ENCODE data around the gene NPB. TPM values are rescaled to one million over a fixed set of nuclear protein-coding genes. Genes with fewer than 3 reads are reported as not detected.

NPB gene
- total and polyA plus RNA-seq, 2 of the 8 experiments (the other 6 are each of a cell fraction or from before 2014, with no cell fraction given) = 1.5 to 2.5 TPM

DNA sequence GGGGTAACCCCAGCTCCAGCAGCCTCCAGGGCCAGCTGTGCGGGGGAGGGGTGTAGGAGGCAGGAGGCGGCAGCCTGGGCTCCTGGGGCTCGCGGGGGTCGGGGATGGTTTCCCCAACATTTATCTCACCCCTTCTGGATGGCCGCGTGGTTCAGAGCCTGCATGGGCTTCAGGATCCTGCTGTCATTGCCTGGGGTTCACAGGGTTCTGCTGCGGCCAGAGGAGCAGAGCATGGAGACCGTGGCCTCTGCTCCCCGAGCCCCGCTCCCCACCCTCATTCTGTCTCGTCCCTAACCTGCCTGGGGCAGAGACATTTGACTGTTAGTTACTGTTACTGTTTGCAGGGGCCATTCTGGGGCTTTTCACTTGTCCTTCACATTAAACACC, 40.1 kb downstream of the NPB start:
- H4K5ac ChIP-seq (ENCODE audit: insufficient read length, low read depth, low read length) = no peak overlapping the region
- H3K23ac ChIP-seq (ENCODE audit: insufficient read length) = no peak overlapping the region
- H3K4ac ChIP-seq (replicated peaks; ENCODE audit: insufficient read length, low read depth, low read length) = peak overlapping the region; percentile 21
- no peak overlapping the region for H3K56ac ChIP-seq (replicated peaks; ENCODE audit: insufficient read length, low read depth, low read length)
- H3K9ac ChIP-seq (replicated peaks in 1 of 4; ENCODE audit: extremely low read depth in 1 of 4, low read depth in 3 of 4, low read length in 3 of 4) = no peak overlapping the region
- H3K14ac ChIP-seq (ENCODE audit: insufficient read length) = no peak overlapping the region
- WGBS, 2 experiments (ENCODE audit: extremely low coverage in 1 of 2, insufficient coverage in 1 of 2, insufficient read length in 1 of 2, insufficient replicate concordance in 2 of 2, low coverage in 1 of 2, low lambda C conversion rate in 2 of 2, missing lambda C conversion rate in 1 of 2) = 63% methylated on average over 8 of the region's 12 CpGs; no CpG with 5 or more reads in 1 of the 2 experiments
- no peak for TF ChIP-seq EGR1 (IDR thresholded peaks at IDR 0.05; ENCODE audit: borderline replicate concordance, low read depth, low read length)
- TF ChIP-seq, protein P1, sequence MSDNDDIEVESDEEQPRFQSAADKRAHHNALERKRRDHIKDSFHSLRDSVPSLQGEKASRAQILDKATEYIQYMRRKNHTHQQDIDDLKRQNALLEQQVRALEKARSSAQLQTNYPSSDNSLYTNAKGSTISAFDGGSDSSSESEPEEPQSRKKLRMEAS (IDR thresholded peaks at IDR 0.05) = peak; percentile 3; the same call in 1 of the 2 replicates
- H2BK5ac ChIP-seq (ENCODE audit: low read depth, low read length) = no peak overlapping the region
- peak overlapping the region; percentile 21 to 45; a peak in 3 of 4 replicates for H3K4me2 ChIP-seq (ENCODE audit: insufficient read depth in 1 of 2, low read depth in 2 of 2, low read length in 2 of 2)
- no peaks in the 10 kb centered on the region for H3K36me3 ChIP-seq (ENCODE audit: control insufficient read depth in 2 of 4, insufficient read depth in 4 of 4, low read length in 3 of 4)
- no peak overlapping the region for H3K18ac ChIP-seq (ENCODE audit: extremely low read depth, low read length)
- H3K79me1 ChIP-seq (ENCODE audit: low read depth, low read length) = no peaks in the 10 kb centered on the region
- H4K91ac ChIP-seq (replicated peaks; ENCODE audit: insufficient read length, low read length) = no peak overlapping the region
- no peak for FAIRE-seq
- ChIA-PET POLR2A (ENCODE audit: partially characterized antibody) (interaction anchor here (0.7 to 14.6 kb wide), 8 partner anchors 9 to 62 kb away, joined by 3 to 150 read pairs (median 4); partner anchors contain the start of gene MAFG), CTCF (ENCODE audit: partially characterized antibody) (interaction anchor here (1.0 to 4.6 kb wide), 6 partner anchors 8 to 136 kb away, joined by 3 to 16 read pairs (median 4); partner anchors contain the start of gene MAFG)
- no peak overlapping the region for H2BK12ac ChIP-seq (ENCODE audit: low read depth, low read length)
- H4K20me1 ChIP-seq (replicated peaks in 1 of 2; ENCODE audit: control insufficient read depth in 1 of 2, insufficient read depth in 2 of 2, low read length in 2 of 2) = no peaks in the 10 kb centered on the region
- no peak overlapping the region for H3K27ac ChIP-seq (ENCODE audit: low read depth, low read length)
- H3K23me2 ChIP-seq (ENCODE audit: low read depth, low read length) = no peaks in the 10 kb centered on the region
- H2BK15ac ChIP-seq (ENCODE audit: low read length) = no peak overlapping the region
- no peak overlapping the region for H2AK5ac ChIP-seq (ENCODE audit: low read depth, low read length)
- peaks cover 0 to 5% (median 0%) of the 10 kb centered on the region in 4 experiments; a peak in 3 of 7 replicates for H3K27me3 ChIP-seq (replicated peaks in 1 of 4; ENCODE audit: control insufficient read depth in 3 of 4, extremely low read depth in 1 of 4, insufficient read depth in 3 of 4, low read length in 3 of 4)
- H2BK120ac ChIP-seq (replicated peaks; ENCODE audit: low read depth, low read length) = no peak overlapping the region
- no peak overlapping the region for H2AFZ ChIP-seq (ENCODE audit: low read length)
- peaks cover 0 to 12% (median 7%) of the 10 kb centered on the region in 4 experiments; a peak in 5 of 7 replicates for H3K4me1 ChIP-seq (replicated peaks in 1 of 4; ENCODE audit: control insufficient read depth in 3 of 4, insufficient read depth in 4 of 4, low read length in 3 of 4)
- H3K9me3 ChIP-seq (ENCODE audit: insufficient read depth in 2 of 2, low read depth in 1 of 2, low read length in 1 of 2) = no peaks in the 10 kb centered on the region
- no peak for DNase-seq (ENCODE audit: low read depth in 1 of 2, low spot score in 2 of 2)
- H3K79me2 ChIP-seq (ENCODE audit: control insufficient read depth in 1 of 2, insufficient read depth in 2 of 2, low read length in 2 of 2) = no peaks in the 10 kb centered on the region
- H4K8ac ChIP-seq (ENCODE audit: extremely low read depth, insufficient read depth, low read length) = no peak overlapping the region
- peak overlapping the region in 1 of 4 experiments; percentile 39; a peak in 2 of 8 replicates for H3K4me3 ChIP-seq (ENCODE audit: extremely low read depth in 1 of 4, insufficient read depth in 2 of 4, low read depth in 3 of 4, low read length in 4 of 4)
- H2BK20ac ChIP-seq (ENCODE audit: low read length) = no peak overlapping the region
